Heart right ventricle (tissue), 16 donors: Measurements from ENCODE around the gene EFCC1. TPM values are rescaled to one million over a fixed set of nuclear protein-coding genes. Genes with fewer than 3 reads are reported as not detected.

ENCODE experiments used
- ATAC-seq, 8 donors: fragments of 200-7000 bp; cut with Tn5 transposase; one replicate each; pipeline ENCODE4 v1.9.1; 2020; ENCODE audit warnings: mild to moderate bottlenecking in 8 of 8, moderate library complexity in 8 of 8, moderate number of reproducible peaks in 1 of 8
- DNase-seq, 2 donors: peaks; one replicate each; pipeline ENCODE4 v3.0.0-alpha.2; 2020
- H3K27ac ChIP-seq, 10 donors: fragments of 200-600 bp; sonication (generic) in 2 of 10; one replicate each; pipeline versions ENCODE4 v1.5.0 to v1.8.0; 2020 to 2022; ENCODE audit warnings: mild to moderate bottlenecking in 3 of 10
- H3K27me3 ChIP-seq, 7 donors: fragments of 200-600 bp; one replicate each; pipeline ENCODE4 v1.8.0; 2021 to 2022; ENCODE audit warnings: mild to moderate bottlenecking in 2 of 7
- H3K36me3 ChIP-seq, 9 donors: fragments of 200-600 bp; sonication (generic) in 1 of 9; one replicate each; pipeline versions ENCODE4 v1.5.0 to v1.8.0; 2020 to 2022; ENCODE audit warnings: mild to moderate bottlenecking in 2 of 9
- H3K4me1 ChIP-seq, 9 donors: fragments of 200-600 bp; sonication (generic) in 1 of 9; one replicate each; pipeline versions ENCODE4 v1.5.0 to v1.8.0; 2020 to 2022; ENCODE audit warnings: mild to moderate bottlenecking in 4 of 9
- H3K4me3 ChIP-seq, 10 donors: fragments of 200-600 bp; sonication (generic) in 2 of 10; one replicate each; pipeline versions ENCODE4 v1.5.0 to v1.8.0; 2020 to 2022; ENCODE audit warnings: mild to moderate bottlenecking in 7 of 10, moderate library complexity in 2 of 10
- H3K9me3 ChIP-seq, 11 donors: fragments of 200-600 bp in 10 of 11; sonication (generic) in 2 of 11; one replicate each; pipeline versions ENCODE4 v1.5.0 to v1.8.0; 2013 to 2022; ENCODE audit warnings: mild to moderate bottlenecking in 2 of 11, control low read depth in 1 of 11, moderate library complexity in 1 of 11
- CTCF ChIP-seq, 9 donors: fragments of 200-600 bp; sonication (generic) in 2 of 9; IDR thresholded peaks; one replicate each; pipeline versions ENCODE4 v1.5.0 to v1.8.0; 2021 to 2022; ENCODE audit warnings: antibody characterized with exemption in 9 of 9, mild to moderate bottlenecking in 5 of 9, moderate library complexity in 1 of 9
- whole genome bisulfite sequencing, 2 donors: extraction: QIAGEN DNeasy Blood & Tissue Kit; methylation state at CpG; one replicate each; pipeline ENCODE4 v1.1.7; 2013; ENCODE audit warnings: inconsistent platforms in 1 of 2; 5-methylcytosine and 5-hydroxymethylcytosine counted together
- intact Hi-C, 10 donors: fragments of 100-400 bp; cut with DNase I; formaldehyde crosslinking; loops; one replicate each; pipeline versions ENCODE4 v1.11.1 to v1.14.2; 2022
- polyA plus RNA-seq, 2 donors: library from polyadenylated mRNA; stranded (reverse); fragments of 200-250 nt; gene quantifications; one replicate each; pipeline ENCODE4 v1.2.3, GENCODE V29; 2013
- total RNA-seq, 10 donors: library from RNA; stranded (reverse); fragmentation: NEBNext Ultra II Directional in 3 of 10; extraction: Animal tissue kit (Norgen Biotek cat#: 25700) in 3 of 10; gene quantifications; one replicate each; pipeline versions ENCODE4 v1.2.1 to v1.2.4, GENCODE V29; 2021 to 2023
- donor health status: Arrhythmogenic right ventricular cardiomyopathy.
- donor health status: ischemic (EF 13 %, LVEDD 7.1; RV severe dilation, severe dysfunction).
- donor health status: healthy with polysubstance abuse.
- donor health status: DM: no; HTN: yes; CAD: no.
- donor health status: DM: no; HTN: no; CAD: no.
- donor health status: ischemic (EF 25% LVEDD 6.9; RV normal size, moderate dysfunction).
- donor health status: ischemic (EF 25% LVEDD 5.7; RV mildly dilated, moderate dysfunction).
- donor health status: healthy.
- donor health status: DM: yes; HTN: yes; CAD: no.
- donor health status: Ischemic cardiomyopathy.
- donor health status: ischemic (EF 35%, LVEDD 5.7; RV mildly dilated, moderate dysfunction).
- donor health status: nonischemic (EF 11% LVEDD 7.7; RV severe dilation, severe dysfunction).
- donor health status: DM: yes; HTN: yes; CAD: no.
- donor health status: PGD.
- donor health status: ischemic (EF 29% LVEDD 5.4; RV normal size, mild dysfunction).
- donor health status: nonischemic (EF 23%, LVEDD 6.1; RV moderate dilation, normal function).

EFCC1 gene
- total and polyA plus RNA-seq, 12 donors: 1.0 to 3.3 (median 2.1) TPM

GRCh38 chr3:129045675-129046036, 44.6 kb downstream of the EFCC1 start:
- ATAC-seq: peak; percentile 45 to 76 (median 66)
- no peak overlapping the region for H3K27ac ChIP-seq
- H3K36me3 ChIP-seq: peaks cover 0 to 3% (median 0%) of the 10 kb centered on the region in 9 donors
- peak in 2 of 9 donors; percentile 13 to 23 for TF ChIP-seq CTCF (IDR thresholded peaks at IDR 0.05)
- WGBS, 2 donors: 4 to 5% methylated on average over 22 to 43 of the region's 43 CpGs
- H3K4me1 ChIP-seq: peaks cover 0 to 13% (median 11%) of the 10 kb centered on the region in 9 donors
- peaks cover 0 to 49% (median 6%) of the 10 kb centered on the region in 11 donors for H3K9me3 ChIP-seq
- H3K27me3 ChIP-seq: peaks cover 0 to 23% (median 10%) of the 10 kb centered on the region in 7 donors
- DNase-seq: peak in 1 of 2 donors; percentile 52
- intact Hi-C loops: loop anchor here in 1 of 10 donors (10.0 kb wide), 1 partner anchor 61 kb away; no protein-coding TSS in a partner anchor
- H3K4me3 ChIP-seq: peak overlapping the region in 9 of 10 donors; percentile 27 to 48 (median 44)

GRCh38 chr3:129046037-129046731, 45.1 kb downstream of the EFCC1 start:
- Histone ChIP-seq H3K27me3 (peaks cover 0 to 23% (median 10%) of the 10 kb centered on the region in 7 donors), H3K4me1 (peaks cover 0 to 13% (median 11%) of the 10 kb centered on the region in 9 donors), H3K27ac (no peak overlapping the region), H3K9me3 (peaks cover 0 to 49% (median 6%) of the 10 kb centered on the region in 11 donors), H3K36me3 (no peaks in the 10 kb centered on the region), H3K4me3 (peak overlapping the region in 9 of 10 donors; percentile 27 to 48 (median 44))
- TF ChIP-seq CTCF (IDR thresholded peaks at IDR 0.05): peak in 3 of 9 donors; percentile 3 to 22 (median 5)
- intact Hi-C loops: loop anchor here in 1 of 10 donors (10.0 kb wide), 1 partner anchor 61 kb away; no protein-coding TSS in a partner anchor
- ATAC-seq (peak; percentile 10 to 54 (median 30)), DNase-seq (no peak)
- 19 to 20% methylated on average over 62 to 67 of the region's 67 CpGs for WGBS, 2 donors

- Histone ChIP-seq H3K4me1 (peaks cover 3 to 16% (median 13%) of the 10 kb centered on the region in 9 donors), H3K4me3 (no peak overlapping the region), H3K27me3 (peaks cover 0 to 23% (median 10%) of the 10 kb centered on the region in 7 donors), H3K9me3 (peaks cover 0 to 44% (median 6%) of the 10 kb centered on the region in 11 donors), H3K27ac (no peak overlapping the region), H3K36me3 (no peaks in the 10 kb centered on the region)
- ATAC-seq (peak in 4 of 8 donors; percentile 5 to 40 (median 14)), DNase-seq (no peak)
- WGBS, 2 donors: 84 to 88% methylated on average over 45 to 46 of the region's 46 CpGs
- TF ChIP-seq CTCF (IDR thresholded peaks at IDR 0.05): no peak
- intact Hi-C loops: loop anchor here in 1 of 10 donors (10.0 kb wide), 1 partner anchor 62 kb away; no protein-coding TSS in a partner anchor
Measured at GRCh38 chr3:129046732-129047552, 45.8 kb downstream of the EFCC1 start.

GRCh38 chr3:129047553-129047839, 46.4 kb downstream of the EFCC1 start:
- Histone ChIP-seq H3K4me1 (peaks cover 3 to 22% (median 17%) of the 10 kb centered on the region in 9 donors), H3K27ac (no peak overlapping the region), H3K4me3 (no peak overlapping the region), H3K27me3 (peaks cover 0 to 23% (median 10%) of the 10 kb centered on the region in 7 donors), H3K9me3 (peaks cover 0 to 40% (median 6%) of the 10 kb centered on the region in 11 donors), H3K36me3 (no peaks in the 10 kb centered on the region)
- ATAC-seq (no peak), DNase-seq (no peak)
- 93% methylated on average over 6 of the region's 6 CpGs for WGBS, 2 donors
- TF ChIP-seq CTCF (IDR thresholded peaks at IDR 0.05): no peak
- intact Hi-C loops: loop anchor here in 1 of 10 donors (10.0 kb wide), 1 partner anchor 63 kb away; no protein-coding TSS in a partner anchor
